Fibroblast of skin of left biceps (primary cell): ENCODE measurements around the gene STX8.
A peak's percentile ranks its signal among the peaks of the same experiment; 100 is the strongest.

Source experiments
- DNase-seq, 2 experiments: peaks; one replicate each; pipeline ENCODE4 v3.0.0-alpha.2; 2013; ENCODE audit warnings: low read depth in 2 of 2

STX8 gene

DNA sequence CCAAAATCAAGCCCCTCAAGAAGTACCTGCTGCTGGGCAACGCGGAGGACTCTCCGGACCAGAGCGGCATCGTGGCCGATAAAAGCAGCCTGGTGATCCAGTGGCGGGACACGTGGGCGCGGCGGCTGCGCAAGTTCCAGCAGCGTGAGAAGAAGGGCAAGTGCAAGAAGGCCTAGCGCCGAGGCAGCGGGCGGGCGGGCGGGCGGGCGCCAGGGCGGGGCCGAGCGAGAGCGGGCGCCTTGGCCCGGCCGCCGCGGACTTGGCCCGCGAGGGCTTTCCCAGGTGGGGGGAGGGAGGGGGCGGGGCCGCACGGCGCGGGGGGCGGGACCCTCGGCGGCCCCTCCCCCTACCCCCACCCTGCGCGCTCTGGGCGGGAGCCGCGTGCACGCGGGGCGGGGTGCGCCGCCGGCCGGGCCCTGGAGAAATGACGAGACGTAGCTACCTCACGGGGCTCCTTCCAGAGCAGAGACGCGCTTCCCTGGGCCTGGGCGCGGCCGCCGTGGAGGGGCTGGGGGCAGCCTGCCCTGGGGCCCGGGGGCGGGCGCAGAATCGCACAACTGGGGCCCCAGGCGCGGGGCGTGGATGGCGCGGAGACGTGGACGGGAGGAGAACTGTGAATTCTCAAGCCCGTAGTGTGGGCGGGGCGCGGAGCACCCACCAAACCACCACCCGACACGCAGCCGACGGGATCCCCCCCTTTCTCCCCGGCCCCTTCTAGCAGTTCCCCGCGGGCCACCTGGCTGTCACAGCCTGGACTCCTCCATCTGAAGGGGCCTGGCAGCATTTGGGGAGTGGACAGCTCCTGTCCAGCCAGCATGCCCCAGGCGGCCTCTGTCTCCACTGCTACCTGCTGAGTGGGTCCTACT, 335.6 kb downstream of the STX8 start:
- no peak for DNase-seq

DNA sequence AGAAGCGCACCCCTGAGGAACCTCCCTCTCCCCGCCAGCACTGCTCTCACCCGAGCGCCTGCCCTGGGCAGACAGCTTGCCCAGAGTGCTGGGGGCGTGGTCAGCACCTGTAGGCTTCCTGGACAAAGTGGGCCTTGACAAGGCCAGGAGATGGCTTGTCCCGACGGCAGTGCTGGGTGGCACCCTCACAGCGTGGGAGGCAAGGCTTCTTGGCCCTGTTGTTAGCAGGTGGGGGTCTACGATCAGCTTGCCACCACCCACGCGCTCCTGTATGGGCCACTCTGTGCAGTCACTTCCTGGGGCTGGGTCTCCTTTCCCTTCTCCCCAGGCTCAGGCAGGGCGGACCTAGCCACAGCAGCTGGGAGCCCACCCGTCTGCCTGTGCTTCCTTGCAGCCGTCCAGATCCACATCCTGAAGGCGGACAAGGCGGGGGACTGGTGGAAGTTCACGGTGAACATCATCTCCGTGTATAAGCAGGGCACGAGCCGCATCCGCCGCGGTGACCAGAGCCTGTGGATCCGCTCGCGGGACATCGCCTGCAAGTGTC, 336.3 kb downstream of the STX8 start:
- no peak for DNase-seq

DNA sequence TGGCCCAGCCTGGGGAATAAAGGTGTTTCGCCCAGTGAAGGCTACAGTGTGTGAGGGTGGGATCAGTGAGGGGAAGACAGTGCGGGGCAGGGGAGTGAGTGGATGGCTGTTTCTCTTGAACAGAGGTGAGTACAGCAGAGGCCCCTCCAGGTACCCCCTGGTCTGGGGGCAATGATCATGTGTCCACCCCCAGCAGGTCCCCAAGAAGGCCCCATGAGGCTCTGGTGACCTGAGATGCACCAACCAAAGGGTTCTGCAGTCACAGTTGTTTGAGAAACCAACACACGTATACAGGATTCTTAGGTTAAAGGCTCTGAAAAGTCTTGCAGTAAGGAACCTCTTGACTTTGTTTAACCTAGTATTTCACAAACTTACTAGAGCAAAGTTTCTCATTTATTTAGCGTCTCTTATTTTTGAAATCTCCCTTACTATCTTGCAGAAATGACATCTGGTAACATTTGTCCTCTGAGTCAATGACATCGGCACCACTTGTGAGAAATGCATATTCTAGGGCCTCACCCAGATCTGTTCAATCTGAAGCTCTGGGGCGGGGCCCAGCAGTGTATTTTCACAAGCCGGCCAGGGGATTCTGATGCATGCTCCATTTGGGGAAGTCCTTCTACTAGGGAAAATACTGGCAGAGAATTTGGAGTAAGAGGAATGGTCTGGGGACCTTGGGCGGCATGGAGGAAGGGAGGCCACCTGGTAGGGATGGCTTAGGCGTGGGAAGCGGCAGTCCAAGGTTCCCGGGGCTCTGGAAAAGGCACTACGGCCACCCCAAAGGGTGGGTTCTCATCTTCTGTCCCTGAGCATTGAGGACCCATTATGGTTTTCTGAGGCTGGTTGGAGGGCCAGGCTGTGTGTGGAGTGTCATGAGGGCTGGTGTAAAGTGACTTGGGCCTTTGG, 337.0 kb downstream of the STX8 start:
- DNase-seq: no peak

DNA sequence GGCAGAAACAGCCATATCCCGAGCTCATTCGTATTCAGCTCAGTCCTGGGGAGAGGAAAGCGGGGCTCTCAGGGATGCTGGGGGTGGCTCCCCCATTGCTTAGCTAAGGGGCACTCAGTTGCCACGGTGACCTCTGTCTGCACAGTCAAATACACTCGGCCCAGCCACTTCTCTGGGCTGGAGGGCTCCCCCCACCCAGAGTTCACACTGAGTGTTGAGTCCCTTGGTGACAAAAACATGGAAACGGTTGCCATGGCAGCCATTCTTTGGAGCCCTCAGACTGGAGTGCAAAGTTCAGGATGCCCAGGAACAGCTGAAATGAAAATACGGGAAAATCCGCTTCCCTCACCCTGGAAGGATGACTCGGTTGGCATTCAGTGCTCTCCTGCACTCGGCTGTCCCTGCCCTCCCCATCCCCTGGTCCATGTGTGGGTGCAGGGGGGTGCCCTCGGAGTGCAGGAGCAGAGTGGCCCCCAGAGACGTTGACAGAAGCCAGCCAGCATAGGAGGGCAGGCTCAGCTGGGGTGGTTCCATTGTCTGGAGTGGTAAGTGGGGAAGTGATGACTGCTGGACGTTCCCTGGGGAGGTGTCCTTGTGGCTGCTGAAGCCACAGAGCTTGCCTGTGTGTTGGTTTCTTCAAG, 337.8 kb downstream of the STX8 start:
- DNase-seq: no peak

DNA sequence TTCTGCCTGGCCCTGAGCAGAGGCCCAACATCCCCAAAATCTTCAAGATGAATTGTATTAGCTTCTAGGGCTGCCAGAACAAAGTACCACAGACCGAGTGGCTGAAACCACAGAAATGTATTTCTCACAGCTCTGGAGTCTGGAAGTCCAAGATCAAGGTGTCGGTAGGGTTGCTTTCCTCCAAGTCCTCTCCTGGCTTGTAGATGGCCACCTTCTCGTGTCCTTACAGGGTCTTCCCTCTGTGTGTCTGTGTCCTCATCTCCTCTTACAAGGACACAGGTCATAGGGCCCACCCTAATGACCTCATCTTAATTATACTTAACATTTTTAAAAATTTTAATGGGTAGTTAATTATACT, 338.6 kb downstream of the STX8 start:
- no peak for DNase-seq

DNA sequence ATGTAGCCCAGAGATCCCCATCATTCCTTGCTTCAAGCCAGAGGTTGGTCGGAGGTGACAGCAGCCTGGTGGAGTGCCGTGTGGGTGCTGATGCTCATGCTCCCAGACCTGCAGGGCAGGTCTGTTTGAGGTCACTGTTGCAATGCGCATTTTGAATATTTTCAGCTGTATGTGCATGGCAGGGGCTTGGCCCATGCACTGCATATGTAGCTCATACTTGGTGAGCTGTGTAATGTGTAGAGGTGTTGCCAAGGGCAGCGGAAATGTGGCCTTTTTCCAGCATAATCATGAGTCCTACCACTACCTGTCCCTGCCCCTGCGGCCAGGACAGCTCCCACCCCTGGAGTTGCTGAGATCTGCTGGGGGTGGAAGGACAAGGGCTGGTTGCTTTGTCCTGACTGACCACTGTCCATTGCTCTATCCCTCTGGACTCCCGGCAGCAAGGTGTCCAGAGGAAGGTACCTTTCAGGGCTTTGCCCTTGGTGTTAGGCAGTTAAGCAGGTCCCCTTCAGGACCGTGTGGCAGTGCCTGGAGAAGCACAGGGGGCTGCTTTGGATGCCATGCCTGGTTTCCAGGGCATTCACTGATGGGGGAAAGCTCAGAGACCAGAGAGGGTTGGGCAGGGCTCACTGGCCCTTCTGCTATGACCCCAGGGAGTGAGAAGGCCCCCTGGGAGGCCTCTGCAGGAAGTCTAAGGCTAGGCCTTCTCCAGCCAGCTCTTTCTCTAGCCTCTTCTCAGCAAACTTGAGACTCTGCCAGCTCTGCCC, 339.2 kb downstream of the STX8 start:
- no peak for DNase-seq

DNA sequence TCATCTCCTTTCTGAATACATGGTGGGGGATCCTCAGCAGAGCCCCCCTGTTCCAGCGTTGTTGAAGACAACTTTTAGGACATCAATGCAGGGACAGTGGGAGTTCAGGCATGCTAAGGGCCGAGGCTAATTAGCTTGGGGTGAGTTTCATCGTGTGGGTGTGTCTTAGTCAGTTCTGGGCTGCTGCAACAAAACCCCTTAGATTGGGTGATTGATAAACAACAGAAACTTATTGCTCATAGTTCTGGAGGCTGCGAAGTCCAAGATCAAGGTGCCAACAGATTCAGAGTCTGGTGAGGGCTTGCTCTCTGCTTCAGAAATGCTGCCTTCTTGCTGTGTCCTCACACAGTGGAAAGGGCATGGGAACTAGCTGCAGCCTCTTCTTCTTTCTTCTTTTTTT, 340.3 kb downstream of the STX8 start:
- no peak for DNase-seq

DNA sequence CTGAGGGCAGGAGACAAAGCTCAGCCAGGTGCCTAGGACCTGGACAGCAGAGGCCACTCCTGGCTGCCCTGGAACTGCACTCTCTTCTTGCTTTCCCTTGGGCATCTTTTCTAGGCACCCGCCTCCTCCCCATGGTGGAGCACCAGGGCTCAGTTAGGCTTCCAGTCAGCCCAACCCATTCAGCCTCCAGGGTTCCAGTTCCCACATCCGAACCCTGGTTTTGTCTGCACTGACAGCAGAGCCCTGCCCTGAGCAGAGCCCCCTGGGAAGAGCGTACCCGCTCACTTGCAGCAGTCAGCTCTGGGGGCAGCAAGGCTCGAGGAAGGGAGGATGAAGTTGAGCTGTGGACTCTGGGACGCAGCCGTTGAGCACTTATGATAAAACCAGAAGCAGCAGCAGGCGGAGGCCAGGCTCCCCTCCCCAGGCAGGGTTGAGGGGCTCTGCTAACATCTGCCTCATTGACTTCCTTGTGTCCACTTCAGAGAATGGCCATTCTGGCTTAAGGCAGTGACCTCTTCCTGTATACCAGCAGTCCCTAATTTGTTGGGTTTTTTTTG, 341.2 kb downstream of the STX8 start:
- no peak for DNase-seq

DNA sequence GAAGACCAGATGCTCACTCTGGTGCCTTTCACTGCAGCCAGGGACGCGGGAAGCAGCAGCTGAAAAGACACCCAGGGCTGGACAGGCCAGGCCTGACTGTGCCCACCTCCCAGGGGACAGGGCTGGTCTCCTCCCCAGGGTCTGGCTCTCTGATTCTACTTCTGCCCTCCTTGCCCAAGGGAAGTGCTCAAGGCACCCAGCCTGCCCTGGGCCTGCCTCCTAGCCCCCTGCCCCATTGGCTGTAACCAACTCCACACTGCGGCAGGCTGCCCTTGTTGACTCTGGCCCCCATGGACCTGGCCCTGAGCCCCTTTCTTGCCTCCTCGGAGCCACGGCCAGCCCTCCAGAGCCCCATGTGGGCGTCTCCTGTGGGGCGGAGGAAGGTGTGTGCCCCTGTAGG, 341.9 kb downstream of the STX8 start:
- no peak for DNase-seq

DNA sequence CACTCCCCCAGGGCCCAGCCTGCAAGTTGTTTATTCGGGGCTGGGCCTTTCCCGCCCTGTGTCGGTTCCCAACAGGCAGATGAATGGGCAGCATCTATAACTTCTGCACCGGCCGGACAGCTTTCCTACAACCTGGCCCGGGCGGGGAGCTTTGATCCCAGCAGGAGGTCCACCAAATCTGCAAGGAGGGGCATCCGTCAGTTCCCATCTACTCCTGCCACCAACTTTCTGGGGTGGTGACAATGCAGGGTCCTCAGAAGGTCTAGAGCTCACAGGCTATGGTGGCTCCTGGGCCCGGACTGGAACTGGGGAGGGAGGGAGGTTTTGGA, 342.4 kb downstream of the STX8 start:
- no peak for DNase-seq

DNA sequence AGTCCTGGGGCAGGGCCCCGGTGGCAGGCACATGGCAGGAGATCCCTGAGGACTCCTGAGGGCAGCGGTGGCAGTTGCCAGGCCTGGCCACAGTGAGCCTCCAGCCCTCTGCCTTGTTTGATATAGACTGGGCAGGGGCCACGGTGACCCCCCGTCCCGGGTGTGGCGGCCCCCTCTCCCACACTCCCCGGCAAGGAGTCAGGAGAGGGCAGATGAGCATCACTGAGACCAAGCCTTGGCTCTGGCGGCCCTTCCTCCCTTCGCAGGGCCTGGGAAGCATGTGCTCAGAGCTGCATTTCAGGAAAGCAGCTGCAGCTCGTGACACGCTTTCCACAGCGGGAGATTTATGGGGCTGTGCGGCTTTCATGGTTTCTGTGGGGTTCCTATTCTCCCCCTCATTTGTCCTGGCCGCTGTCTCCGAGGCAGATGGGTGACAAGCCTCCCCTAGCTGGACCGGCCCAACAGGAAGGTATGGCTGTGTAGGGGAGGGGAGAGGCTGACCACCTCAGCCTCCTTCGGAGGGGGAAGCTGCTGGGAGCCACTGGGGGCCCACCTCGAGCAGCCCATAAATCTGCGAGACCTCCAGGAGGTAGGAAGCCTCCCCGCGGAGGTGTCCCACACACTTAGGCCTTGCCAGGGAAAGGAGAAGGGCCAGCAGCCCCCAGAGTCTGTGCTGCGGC, 342.9 kb downstream of the STX8 start:
- no peak for DNase-seq

DNA sequence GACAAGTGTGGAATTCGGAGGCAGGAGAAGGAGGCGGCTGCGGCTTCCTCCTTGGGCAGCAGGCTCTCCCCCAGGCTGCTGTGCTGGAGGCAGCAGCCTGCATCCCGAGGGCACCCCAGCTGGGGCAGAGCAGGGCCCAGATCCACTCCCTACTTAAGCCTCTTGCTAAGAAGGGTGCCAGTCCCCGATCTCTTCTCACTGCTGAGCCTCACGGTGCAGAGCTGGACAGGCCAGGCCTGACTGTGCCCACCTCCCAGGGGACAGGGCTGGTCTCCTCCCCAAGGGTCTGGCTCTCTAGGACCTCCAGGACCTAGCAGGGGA, 343.5 kb downstream of the STX8 start:
- DNase-seq: no peak

DNA sequence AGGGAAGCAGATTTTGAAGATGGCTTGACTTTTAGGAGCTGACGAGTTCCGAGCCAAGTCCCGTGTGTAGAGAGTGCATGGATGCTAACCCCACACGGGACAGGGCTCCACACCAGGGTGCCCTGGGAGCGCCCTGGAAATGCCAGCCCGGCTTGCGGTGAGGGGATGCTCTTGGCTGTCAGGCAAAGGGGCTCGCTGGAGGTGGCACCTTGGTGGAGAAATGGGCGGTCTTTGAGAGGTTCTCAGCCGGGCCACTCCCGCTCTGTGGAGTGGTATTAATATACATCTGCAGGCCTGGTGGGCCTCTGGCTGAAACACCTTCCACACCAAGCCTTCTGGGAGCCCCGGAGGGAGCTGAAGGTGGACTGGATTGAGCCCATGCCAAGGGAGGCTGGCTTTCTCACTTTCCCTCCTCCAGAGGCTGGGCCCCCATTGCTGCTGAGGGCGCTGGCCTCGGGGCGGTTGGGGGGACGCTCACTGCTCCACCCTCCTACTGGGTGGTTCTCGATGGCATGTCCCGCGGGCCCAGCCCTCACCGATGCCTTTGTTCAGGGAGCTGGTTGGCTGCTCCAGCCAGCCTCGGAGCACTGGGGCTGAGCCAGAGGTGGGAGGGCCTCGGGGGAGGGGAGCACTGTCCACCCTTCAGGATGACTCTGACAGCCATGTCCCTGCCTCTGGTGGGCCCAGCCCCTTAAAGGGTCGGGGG, 344.0 kb downstream of the STX8 start:
- DNase-seq: no peak

DNA sequence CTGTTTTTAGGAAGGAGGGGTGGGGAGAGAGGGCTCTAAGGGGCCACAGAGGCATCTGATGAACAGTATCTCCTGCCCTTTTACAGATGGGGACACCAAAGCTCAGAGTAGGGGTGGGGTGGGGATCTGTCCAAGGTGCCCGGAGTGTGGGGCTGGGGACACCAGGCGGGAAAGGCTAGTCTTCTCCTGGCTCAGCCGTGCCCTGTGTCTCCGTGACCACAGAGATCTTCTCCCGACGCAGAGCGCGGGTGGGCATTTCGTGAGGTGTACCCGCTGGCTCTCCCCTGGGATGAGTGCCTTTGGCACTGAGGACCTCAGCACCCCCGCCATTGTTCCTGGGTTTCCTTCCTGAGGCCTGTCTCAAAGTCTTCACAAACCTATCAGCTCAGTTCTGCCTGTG, 344.8 kb downstream of the STX8 start:
- DNase-seq: no peak

DNA sequence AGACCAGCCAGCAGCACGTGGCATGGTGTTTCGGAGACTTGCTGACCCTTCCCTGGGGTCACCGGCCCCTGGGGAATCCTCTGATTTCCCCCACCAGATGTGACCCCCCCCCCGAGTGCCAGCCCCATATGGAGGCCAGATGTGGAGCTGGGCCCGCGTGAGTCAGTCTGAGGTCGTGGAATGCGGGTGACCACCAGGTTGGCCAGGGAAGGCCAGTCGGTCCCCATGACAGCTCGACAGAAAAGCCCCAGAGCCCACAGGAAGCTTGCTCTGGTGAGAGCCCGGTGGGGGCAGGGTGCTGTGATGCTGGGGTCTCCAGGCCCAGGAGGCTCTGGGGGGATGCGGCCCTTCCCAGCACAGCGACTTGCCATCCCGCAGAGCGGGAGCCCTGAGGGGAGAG, 345.3 kb downstream of the STX8 start:
- no peak for DNase-seq

DNA sequence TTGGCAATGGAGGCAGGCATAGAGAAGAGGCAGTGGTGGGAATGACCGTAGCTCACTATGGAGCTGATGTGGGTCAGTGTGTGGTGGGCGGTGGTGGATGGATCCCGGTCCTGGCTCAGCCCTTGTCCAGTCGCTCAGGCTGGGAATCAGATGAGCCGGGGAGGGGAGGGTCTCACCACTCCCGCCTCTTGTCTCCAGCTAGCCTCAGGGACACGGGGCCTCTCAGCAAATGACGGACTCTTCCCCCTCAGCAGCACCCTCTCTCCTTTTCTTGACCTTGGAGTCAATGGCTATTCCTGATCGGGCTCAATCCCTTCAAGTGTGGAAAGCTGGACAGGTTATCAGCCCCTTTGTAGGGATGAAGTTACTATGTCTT, 345.8 kb downstream of the STX8 start:
- DNase-seq: no peak

DNA sequence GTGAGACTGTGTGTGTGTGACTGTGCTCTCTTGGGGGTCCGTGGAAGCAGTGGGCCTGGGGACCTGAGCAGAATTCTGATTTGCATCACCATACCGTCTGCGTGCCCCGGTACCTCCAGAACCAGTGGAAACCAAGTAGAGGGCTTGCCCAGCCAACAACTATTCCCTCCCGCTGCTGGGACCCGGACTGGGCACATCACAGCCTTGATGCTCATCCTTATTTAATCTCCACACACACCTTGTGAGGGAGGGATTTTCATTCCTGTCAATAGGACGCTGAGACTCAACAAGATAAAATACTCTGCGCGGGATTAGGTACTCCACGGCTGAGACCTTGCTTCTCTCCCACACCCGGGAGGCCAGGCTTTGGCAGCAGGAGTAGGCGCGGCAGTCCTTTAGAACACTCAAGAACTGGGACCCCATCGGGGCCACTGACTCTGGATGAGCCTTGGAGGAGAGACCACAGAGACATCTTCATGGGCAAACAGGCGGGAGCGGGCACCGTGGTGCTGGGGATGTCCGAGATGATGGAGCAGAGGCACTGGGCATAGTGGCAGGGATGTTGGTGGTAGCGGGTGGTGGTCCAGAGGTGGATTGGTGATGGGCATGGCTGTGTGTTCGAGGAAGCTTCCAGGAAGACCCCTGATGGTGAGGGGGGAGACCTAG, 346.3 kb downstream of the STX8 start:
- DNase-seq: no peak

DNA sequence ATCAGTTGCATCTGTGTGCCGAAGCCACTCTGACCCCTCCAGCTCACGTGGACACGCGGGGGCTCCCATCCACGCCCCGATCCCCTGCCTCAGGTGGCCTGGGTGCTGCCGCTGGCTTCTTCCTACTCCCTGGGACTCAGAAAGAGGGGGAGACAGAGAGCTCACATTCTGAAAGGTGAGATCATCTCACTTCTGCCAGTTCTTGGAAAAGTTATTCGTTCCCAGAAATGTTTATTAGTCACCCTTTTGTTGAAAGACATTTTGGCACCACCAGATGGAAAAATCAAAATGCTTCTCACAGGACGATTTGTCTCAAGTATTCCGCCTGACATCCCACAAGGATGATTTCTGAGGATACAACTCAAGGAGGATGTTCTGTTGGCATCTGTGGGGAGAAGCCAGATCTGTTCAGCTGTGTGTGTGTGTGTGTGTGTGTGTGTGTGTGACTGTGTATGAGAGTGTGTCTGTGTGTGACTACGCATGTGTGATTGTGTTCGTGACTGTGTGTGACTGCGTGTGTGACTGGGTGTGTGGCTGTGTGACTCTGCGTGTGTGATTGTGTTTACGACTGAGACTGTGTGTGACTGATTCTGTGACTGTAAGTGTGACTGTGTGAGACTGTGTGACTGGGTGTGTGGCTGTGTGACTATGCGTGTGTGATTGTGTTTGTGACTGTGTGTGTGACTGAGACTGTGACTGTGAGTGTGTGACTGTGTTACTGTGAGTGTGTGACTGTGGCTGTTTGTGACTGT, 347.0 kb downstream of the STX8 start:
- peak; percentile 95 to 97 for DNase-seq

DNA sequence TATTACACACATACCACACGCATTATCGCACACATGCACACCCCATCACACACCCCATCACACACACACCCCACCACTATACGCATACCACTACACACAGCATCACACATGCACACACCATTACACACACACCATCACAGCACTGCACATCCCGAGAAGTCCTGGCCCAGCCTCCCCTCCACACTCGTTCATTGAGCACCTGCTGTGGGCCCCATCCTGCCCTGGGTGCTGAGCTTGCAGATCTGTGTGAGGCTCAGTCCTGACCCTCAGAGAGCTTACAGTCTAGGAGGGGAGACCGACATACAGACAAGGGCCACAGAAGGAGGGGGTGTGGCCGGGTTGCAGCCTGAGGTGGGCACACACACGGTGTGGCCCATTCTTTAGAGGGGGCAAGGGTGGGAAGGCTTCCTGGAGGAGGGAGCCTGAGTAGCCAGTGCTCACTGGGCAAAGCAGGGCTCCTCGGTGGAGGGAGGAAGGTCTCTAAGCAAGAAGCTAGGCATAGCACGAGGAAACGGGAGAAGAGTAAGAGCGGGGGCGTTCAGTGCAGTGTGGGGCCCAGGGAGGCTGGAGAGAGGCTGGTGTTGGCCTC, 347.7 kb downstream of the STX8 start:
- no peak for DNase-seq
